K562 (cell line): ENCODE results near the gene TCL1B.

Experiments used
- CAMTA2 ChIP-seq: fragments of 250-450 bp; sonication (Bioruptor Pico); conservative IDR thresholded peaks from 2 replicates; pipeline ENCODE4 v1.5.1; 2022
- EP300 ChIP-seq: IDR thresholded peaks from 2 replicates; pipeline ENCODE4 v1.6.1; 2012; ENCODE audit warnings: low read length, improper control_type of control experiment
- FOS ChIP-seq: IDR thresholded peaks from 3 replicates; pipeline ENCODE4 v1.6.1; 2011; ENCODE audit not compliant: insufficient read length; ENCODE audit errors: extremely low read depth
- GABPB1 ChIP-seq: sonication (generic); formaldehyde crosslinking; IDR thresholded peaks from 2 replicates; pipeline ENCODE4 v1.8.0; 2022; ENCODE audit warnings: mild to moderate bottlenecking, missing genetic modification reagents
- TARDBP ChIP-seq: fragments of 450-650 bp; IDR thresholded peaks from 2 replicates; pipeline ENCODE4 v1.6.1; 2016
- TCF7L2 ChIP-seq: fragments of 150-350 bp; IDR thresholded peaks from 2 replicates; pipeline ENCODE4 v1.6.1; 2016; ENCODE audit warnings: low read depth, mild to moderate bottlenecking, low read length, moderate library complexity
- ZFX ChIP-seq: sonication (generic); formaldehyde crosslinking; IDR thresholded peaks from 2 replicates; pipeline ENCODE4 v1.8.0; 2022; ENCODE audit warnings: mild to moderate bottlenecking, missing genetic modification reagents, moderate library complexity
- ZNF12 ChIP-seq: sonication (generic); formaldehyde crosslinking; IDR thresholded peaks from 2 replicates; pipeline ENCODE4 v1.4.0; 2020; ENCODE audit warnings: mild to moderate bottlenecking, missing genetic modification reagents
- ZNF766 ChIP-seq: fragments of 200-800 bp; sonication (Bioruptor generic); conservative IDR thresholded peaks from 2 replicates; pipeline ENCODE4 v1.6.1; 2016; ENCODE audit warnings: missing genetic modification characterization, missing compliant biosample characterization
- TF ChIP-seq, protein P1 (sequence below), 2 experiments: fragments of 450-650 bp; formaldehyde crosslinking in 1 of 2; IDR thresholded peaks; 2 replicates each; pipeline versions ENCODE4 v1.4.0 to v1.6.1; 2014 to 2020; ENCODE audit warnings: mild to moderate bottlenecking in 2 of 2, borderline replicate concordance in 1 of 2, low read depth in 1 of 2
- TF ChIP-seq, protein P2 (sequence below): fragments of 250-450 bp; sonication (Bioruptor Pico); IDR thresholded peaks from 2 replicates; pipeline ENCODE4 v1.5.0; 2020; ENCODE audit warnings: mild to moderate bottlenecking, borderline replicate concordance

DNA sequence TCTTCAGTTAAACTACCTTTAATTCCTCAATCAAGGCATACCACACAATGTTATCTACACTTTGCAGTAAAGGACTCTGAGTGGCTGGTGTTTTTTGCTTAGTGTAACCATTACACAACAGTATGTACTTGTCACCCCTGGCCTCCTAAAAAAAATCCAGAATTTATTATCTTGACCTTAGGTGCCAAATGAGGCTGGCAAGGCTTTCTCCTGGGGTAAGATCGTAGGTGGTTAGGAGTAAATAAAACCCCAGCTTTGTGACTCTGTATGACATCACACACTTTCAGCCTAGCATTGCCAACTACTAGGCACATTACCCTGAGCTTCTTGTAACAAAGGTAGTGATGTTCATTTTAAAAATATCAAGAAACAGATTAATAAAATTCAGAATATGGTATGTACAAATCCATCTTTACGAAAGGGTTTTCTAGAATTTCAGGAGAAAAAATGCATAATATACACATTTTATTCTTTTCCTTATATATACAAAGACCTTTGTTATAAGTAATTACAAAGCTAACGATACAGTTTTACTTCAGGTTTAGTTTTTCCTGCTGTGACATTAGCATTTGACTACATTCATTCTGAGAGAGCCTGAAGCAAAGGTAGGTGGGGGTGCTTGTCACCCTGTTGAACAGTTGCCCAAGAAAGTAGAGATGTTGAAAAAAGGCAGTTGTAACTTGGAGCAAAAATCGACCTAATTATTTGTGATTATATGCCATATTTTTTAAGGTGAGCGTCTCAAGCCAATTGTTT is 14.2 kb downstream of the TCL1B start:
- TF ChIP-seq GABPB1 (CRISPR knock-in tag) (no peak), TCF7L2 (no peak), EP300 (no peak), ZNF12 (CRISPR knock-in tag) (no peak), ZFX (CRISPR knock-in tag) (no peak), TARDBP (no peak), CAMTA2 (CRISPR knock-in tag) (no peak), FOS (no peak), ZNF766 (CRISPR knock-in tag) (no peak)
- TF ChIP-seq, protein P1, sequence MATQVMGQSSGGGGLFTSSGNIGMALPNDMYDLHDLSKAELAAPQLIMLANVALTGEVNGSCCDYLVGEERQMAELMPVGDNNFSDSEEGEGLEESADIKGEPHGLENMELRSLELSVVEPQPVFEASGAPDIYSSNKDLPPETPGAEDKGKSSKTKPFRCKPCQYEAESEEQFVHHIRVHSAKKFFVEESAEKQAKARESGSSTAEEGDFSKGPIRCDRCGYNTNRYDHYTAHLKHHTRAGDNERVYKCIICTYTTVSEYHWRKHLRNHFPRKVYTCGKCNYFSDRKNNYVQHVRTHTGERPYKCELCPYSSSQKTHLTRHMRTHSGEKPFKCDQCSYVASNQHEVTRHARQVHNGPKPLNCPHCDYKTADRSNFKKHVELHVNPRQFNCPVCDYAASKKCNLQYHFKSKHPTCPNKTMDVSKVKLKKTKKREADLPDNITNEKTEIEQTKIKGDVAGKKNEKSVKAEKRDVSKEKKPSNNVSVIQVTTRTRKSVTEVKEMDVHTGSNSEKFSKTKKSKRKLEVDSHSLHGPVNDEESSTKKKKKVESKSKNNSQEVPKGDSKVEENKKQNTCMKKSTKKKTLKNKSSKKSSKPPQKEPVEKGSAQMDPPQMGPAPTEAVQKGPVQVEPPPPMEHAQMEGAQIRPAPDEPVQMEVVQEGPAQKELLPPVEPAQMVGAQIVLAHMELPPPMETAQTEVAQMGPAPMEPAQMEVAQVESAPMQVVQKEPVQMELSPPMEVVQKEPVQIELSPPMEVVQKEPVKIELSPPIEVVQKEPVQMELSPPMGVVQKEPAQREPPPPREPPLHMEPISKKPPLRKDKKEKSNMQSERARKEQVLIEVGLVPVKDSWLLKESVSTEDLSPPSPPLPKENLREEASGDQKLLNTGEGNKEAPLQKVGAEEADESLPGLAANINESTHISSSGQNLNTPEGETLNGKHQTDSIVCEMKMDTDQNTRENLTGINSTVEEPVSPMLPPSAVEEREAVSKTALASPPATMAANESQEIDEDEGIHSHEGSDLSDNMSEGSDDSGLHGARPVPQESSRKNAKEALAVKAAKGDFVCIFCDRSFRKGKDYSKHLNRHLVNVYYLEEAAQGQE (IDR thresholded peaks at IDR 0.05; ENCODE audit: borderline replicate concordance): no peak
- TF ChIP-seq, protein P1 (CRISPR knock-in tag; IDR thresholded peaks at IDR 0.05; ENCODE audit: low read depth): no peak
- TF ChIP-seq, protein P2, sequence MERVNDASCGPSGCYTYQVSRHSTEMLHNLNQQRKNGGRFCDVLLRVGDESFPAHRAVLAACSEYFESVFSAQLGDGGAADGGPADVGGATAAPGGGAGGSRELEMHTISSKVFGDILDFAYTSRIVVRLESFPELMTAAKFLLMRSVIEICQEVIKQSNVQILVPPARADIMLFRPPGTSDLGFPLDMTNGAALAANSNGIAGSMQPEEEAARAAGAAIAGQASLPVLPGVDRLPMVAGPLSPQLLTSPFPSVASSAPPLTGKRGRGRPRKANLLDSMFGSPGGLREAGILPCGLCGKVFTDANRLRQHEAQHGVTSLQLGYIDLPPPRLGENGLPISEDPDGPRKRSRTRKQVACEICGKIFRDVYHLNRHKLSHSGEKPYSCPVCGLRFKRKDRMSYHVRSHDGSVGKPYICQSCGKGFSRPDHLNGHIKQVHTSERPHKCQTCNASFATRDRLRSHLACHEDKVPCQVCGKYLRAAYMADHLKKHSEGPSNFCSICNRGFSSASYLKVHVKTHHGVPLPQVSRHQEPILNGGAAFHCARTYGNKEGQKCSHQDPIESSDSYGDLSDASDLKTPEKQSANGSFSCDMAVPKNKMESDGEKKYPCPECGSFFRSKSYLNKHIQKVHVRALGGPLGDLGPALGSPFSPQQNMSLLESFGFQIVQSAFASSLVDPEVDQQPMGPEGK: no peak
